AG04449 (cell line): ENCODE data around the gene VPS13C.

Experiments
- CTCF ChIA-PET: fragments of 350-600 bp; formaldehyde crosslinking; extraction: SDS; loops from one replicate; lab custom pipeline; 2021; ENCODE audit warnings: antibody characterized with exemption; lab: Yijun Ruan, JAX
- POLR2A ChIA-PET: fragments of 400-600, 350-600 bp; formaldehyde crosslinking; extraction: SDS; loops from one replicate; lab custom pipeline; 2020; ENCODE audit warnings: antibody characterized with exemption, inconsistent platforms; lab: Yijun Ruan, JAX
- DNase-seq: peaks from one replicate; pipeline ENCODE4 v3.0.0-alpha.2; 2010; ENCODE audit warnings: low read depth, low spot score
- H3K4me3 ChIP-seq: 2 replicates; pipeline ENCODE4 v1.5.1; 2011; ENCODE audit warnings: low read depth, mild to moderate bottlenecking, control low read depth, low read length
- TF ChIP-seq, protein P1 (sequence below): IDR thresholded peaks from one replicate; pipeline ENCODE4 v1.5.1; 2011; ENCODE audit warnings: mild to moderate bottlenecking, moderate library complexity, low read length, control low read depth, inconsistent platforms; ENCODE audit not compliant: insufficient read depth; ENCODE audit errors: missing control alignments

VPS13C gene

GRCh38 chr15:61994216-61994615 lies 66.0 kb downstream of the VPS13C start:
- H3K4me3 ChIP-seq: no peak overlapping the region
- peak; percentile 72 for DNase-seq
- ChIA-PET POLR2A (no interaction called here), CTCF (interaction anchor here (0.5 to 0.9 kb wide), 3 partner anchors 27 to 834 kb away, joined by 3 to 5 read pairs (median 3); no protein-coding TSS in a partner anchor)
- TF ChIP-seq, protein P1, sequence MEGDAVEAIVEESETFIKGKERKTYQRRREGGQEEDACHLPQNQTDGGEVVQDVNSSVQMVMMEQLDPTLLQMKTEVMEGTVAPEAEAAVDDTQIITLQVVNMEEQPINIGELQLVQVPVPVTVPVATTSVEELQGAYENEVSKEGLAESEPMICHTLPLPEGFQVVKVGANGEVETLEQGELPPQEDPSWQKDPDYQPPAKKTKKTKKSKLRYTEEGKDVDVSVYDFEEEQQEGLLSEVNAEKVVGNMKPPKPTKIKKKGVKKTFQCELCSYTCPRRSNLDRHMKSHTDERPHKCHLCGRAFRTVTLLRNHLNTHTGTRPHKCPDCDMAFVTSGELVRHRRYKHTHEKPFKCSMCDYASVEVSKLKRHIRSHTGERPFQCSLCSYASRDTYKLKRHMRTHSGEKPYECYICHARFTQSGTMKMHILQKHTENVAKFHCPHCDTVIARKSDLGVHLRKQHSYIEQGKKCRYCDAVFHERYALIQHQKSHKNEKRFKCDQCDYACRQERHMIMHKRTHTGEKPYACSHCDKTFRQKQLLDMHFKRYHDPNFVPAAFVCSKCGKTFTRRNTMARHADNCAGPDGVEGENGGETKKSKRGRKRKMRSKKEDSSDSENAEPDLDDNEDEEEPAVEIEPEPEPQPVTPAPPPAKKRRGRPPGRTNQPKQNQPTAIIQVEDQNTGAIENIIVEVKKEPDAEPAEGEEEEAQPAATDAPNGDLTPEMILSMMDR: no peak

- H3K4me3 ChIP-seq: no peak overlapping the region
- POLR2A ChIA-PET: no interaction called here
- TF ChIP-seq, protein P1: no peak
- DNase-seq: no peak
- CTCF ChIA-PET: interaction anchor here (0.7 kb wide), 1 partner anchor 36 kb away, joined by 3 read pairs; no protein-coding TSS in a partner anchor
Observed at GRCh38 chr15:61992518-61992917, 67.7 kb downstream of the VPS13C start.

DNA sequence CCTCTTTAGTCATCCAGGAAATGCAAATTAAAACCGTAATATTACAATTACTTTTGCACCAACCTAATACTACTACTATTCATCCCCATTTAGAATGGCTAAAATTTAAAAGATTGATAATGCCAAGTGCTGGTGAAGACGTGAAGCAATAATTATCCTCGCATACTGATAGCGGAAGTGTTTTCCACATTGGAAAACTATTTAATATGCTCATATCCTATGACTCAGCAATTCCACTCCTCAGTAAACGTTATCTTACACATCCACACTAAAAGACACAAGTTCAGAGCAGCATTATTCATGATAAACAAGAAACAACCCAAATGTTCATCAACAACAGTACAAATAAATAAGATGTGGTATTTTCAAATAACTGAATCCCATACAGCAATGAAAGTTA lies 70.6 kb downstream of the VPS13C start:
- no peak for DNase-seq
- TF ChIP-seq, protein P1: no peak
- ChIA-PET POLR2A (no interaction called here), CTCF (no interaction called here)
- no peak overlapping the region for H3K4me3 ChIP-seq

DNA sequence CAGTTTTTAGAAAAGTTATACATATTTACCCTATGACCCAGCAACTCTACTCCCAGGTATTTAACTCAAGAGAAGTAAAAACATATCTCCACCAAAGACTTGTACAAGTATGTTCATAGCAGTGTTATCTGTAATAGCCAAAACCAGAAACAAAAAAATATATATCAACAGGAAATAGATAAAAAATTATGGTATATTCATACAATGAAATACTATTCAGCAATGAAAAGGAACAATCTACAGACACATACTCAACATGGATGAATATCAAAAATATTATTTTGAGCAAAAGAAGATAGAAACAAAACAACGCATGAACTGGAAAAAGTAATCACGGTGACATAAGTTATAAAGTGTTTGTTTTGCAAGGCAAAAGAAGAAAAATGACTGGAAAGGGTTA lies 72.4 kb downstream of the VPS13C start:
- TF ChIP-seq, protein P1: no peak
- H3K4me3 ChIP-seq: no peak overlapping the region
- POLR2A ChIA-PET: no interaction called here
- DNase-seq: no peak
- CTCF ChIA-PET: no interaction called here

- TF ChIP-seq, protein P1: no peak
- DNase-seq: no peak
- ChIA-PET POLR2A (no interaction called here), CTCF (interaction anchor here (1.5 kb wide), 1 partner anchor 125 kb away, joined by 3 read pairs; no protein-coding TSS in a partner anchor)
- H3K4me3 ChIP-seq: no peak overlapping the region
Observed at GRCh38 chr15:61983081-61983480, 77.2 kb downstream of the VPS13C start.

GRCh38 chr15:61978225-61978624 lies 82.0 kb downstream of the VPS13C start:
- no peak overlapping the region for H3K4me3 ChIP-seq
- no peak for DNase-seq
- ChIA-PET CTCF (interaction anchor here (0.7 to 1.1 kb wide), 3 partner anchors 12 to 81 kb away, joined by 3 to 4 read pairs (median 3); no protein-coding TSS in a partner anchor), POLR2A (no interaction called here)
- TF ChIP-seq, protein P1: no peak
